Sigmoid colon (tissue), 4 donors: Measurements from ENCODE around the gene ASPHD1.

Experiments used
- EP300 ChIP-seq, 4 donors: sonication (generic); formaldehyde crosslinking; IDR thresholded peaks; one replicate each; pipeline ENCODE4 v1.6.1; 2017; ENCODE audit warnings: antibody characterized with exemption in 4 of 4
- TF ChIP-seq, protein P1 (sequence below), 4 experiments: fragments of 450-650 bp in 3 of 4; fragments of 200-600 bp in 1 of 4; IDR thresholded peaks; one replicate each; pipeline ENCODE4 v1.5.1; 2016 to 2019; ENCODE audit warnings: antibody characterized with exemption in 4 of 4, mild to moderate bottlenecking in 3 of 4, moderate library complexity in 2 of 4

DNA sequence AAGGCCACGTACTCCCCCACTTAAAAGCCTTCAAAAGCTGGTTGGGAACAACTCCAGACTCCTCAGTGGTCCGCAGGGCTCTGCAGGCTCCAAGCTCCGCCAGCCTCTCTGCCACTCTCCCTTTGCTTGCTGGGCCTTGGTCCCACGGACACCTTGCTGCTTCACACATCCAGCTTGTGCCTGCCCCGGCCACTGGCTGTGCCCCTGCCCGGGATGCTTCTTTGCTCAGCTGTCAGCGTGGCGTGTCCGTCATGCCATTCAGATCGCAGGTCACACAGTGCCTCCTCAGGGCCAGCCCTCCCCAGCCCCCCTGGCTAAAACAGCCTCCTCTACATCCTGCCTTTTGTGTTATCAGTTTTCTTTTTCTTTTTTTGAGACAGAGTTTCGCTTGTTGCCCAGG, 11.8 kb downstream of the ASPHD1 start:
- TF ChIP-seq, protein P1, sequence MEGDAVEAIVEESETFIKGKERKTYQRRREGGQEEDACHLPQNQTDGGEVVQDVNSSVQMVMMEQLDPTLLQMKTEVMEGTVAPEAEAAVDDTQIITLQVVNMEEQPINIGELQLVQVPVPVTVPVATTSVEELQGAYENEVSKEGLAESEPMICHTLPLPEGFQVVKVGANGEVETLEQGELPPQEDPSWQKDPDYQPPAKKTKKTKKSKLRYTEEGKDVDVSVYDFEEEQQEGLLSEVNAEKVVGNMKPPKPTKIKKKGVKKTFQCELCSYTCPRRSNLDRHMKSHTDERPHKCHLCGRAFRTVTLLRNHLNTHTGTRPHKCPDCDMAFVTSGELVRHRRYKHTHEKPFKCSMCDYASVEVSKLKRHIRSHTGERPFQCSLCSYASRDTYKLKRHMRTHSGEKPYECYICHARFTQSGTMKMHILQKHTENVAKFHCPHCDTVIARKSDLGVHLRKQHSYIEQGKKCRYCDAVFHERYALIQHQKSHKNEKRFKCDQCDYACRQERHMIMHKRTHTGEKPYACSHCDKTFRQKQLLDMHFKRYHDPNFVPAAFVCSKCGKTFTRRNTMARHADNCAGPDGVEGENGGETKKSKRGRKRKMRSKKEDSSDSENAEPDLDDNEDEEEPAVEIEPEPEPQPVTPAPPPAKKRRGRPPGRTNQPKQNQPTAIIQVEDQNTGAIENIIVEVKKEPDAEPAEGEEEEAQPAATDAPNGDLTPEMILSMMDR (IDR thresholded peaks at IDR 0.05): no peak
- TF ChIP-seq EP300 (IDR thresholded peaks at IDR 0.05): no peak
